GM21447 (cell line): Measurements from ENCODE around the gene DISC1.

ENCODE experiments used
- ATAC-seq: cut with Tn5 transposase; IDR thresholded peaks from one replicate; pipeline ENCODE4 v1.9.1; 2021; ENCODE audit not compliant: unreplicated experiment

Gene DISC1

GRCh38 chr1:231972111-231972445, 345.5 kb downstream of the DISC1 start:
- no peak for ATAC-seq

- no peak for ATAC-seq
Measured at GRCh38 chr1:231973830-231974229, 347.2 kb downstream of the DISC1 start.

GRCh38 chr1:231976231-231976630, 349.6 kb downstream of the DISC1 start:
- no peak for ATAC-seq

GRCh38 chr1:231981675-231982074, 355.1 kb downstream of the DISC1 start:
- no peak for ATAC-seq

GRCh38 chr1:231982871-231983587, 356.4 kb downstream of the DISC1 start:
- ATAC-seq: no peak

- ATAC-seq: no peak
Measured at GRCh38 chr1:231983588-231984193, 357.1 kb downstream of the DISC1 start.

GRCh38 chr1:231985296-231986023, 358.9 kb downstream of the DISC1 start:
- no peak for ATAC-seq

- ATAC-seq: no peak
Measured at GRCh38 chr1:231986631-231987336, 360.2 kb downstream of the DISC1 start.

GRCh38 chr1:231990388-231990787, 363.8 kb downstream of the DISC1 start:
- ATAC-seq: no peak

GRCh38 chr1:231991231-231991630, 364.6 kb downstream of the DISC1 start:
- no peak for ATAC-seq

GRCh38 chr1:231993968-231994455, 367.4 kb downstream of the DISC1 start:
- no peak for ATAC-seq

GRCh38 chr1:231998791-231999190, 372.2 kb downstream of the DISC1 start:
- ATAC-seq: no peak

GRCh38 chr1:232005300-232005699, 378.7 kb downstream of the DISC1 start:
- ATAC-seq: no peak

GRCh38 chr1:232009741-232010140, 383.2 kb downstream of the DISC1 start:
- no peak for ATAC-seq

- no peak for ATAC-seq
Measured at GRCh38 chr1:232011961-232012360, 385.4 kb downstream of the DISC1 start.

- no peak for ATAC-seq
Measured at GRCh38 chr1:232012773-232013386, 386.3 kb downstream of the DISC1 start.

GRCh38 chr1:232014941-232015340, 388.4 kb downstream of the DISC1 start:
- ATAC-seq: no peak

GRCh38 chr1:232016616-232017015, 390.0 kb downstream of the DISC1 start:
- ATAC-seq: no peak

- no peak for ATAC-seq
Measured at GRCh38 chr1:232017057-232017456, 390.5 kb downstream of the DISC1 start.

GRCh38 chr1:232017759-232018158, 391.2 kb downstream of the DISC1 start:
- no peak for ATAC-seq
